Measurements from ENCODE around the gene WDR12. TPM values are rescaled to one million over a fixed set of nuclear protein-coding genes. Genes with fewer than 3 reads are reported as not detected.

Gene WDR12
- total and polyA plus RNA-seq, 7 experiments from 2014 or later: 16.8 to 50.4 (median 18.7) TPM

- Mint-ChIP-seq H3K9me3 (no peaks in the 10 kb centered on the region), H3K27me3 (no peaks in the 10 kb centered on the region), H3K36me3 (no peaks in the 10 kb centered on the region), H3K4me1 (peaks cover 6 to 17% (median 10%) of the 10 kb centered on the region in 7 donors), H3K27ac (peak overlapping the region in 4 of 9 donors; percentile 14 to 75 (median 63)), H3K4me3 (peak overlapping the region in 8 of 10 donors; percentile 11 to 71 (median 38))
- CTCF ChIA-PET: interaction anchor here (0.6 kb wide), 1 partner anchor 240 kb away, joined by 3 read pairs; no protein-coding TSS in a partner anchor
- no peaks in the 10 kb centered on the region for H3K36me3 ChIP-seq (ENCODE audit: control insufficient read depth in 2 of 3, insufficient read depth in 3 of 3, low read length in 3 of 3)
- DNase-seq (peak in 8 of 9 donors; percentile 10 to 56 (median 46)), ATAC-seq (peak; percentile 80)
- POLR2A ChIA-PET: no interaction called here
- H3K9me3 ChIP-seq (ENCODE audit: control insufficient read depth in 2 of 3, low read length in 3 of 3): no peaks in the 10 kb centered on the region
- H3K4me1 ChIP-seq (ENCODE audit: control insufficient read depth in 2 of 2, insufficient read depth in 2 of 2, low read length in 2 of 2): peaks cover 0 to 9% of the 10 kb centered on the region in 2 donors
- no peaks in the 10 kb centered on the region for H3K27me3 ChIP-seq (ENCODE audit: control insufficient read depth in 2 of 2, insufficient read depth in 2 of 2, low read length in 2 of 2)
- no peak overlapping the region for H3K27ac ChIP-seq (ENCODE audit: low read depth, low read length)
- intact Hi-C loops (cut with micrococcal nuclease): loop anchor here (1.0 to 10.0 kb wide), 8 partner anchors 39 to 986 kb away; partner anchors contain the start of gene ICA1L (in 1 of the 2)
- no peak overlapping the region for H3K4me3 ChIP-seq (ENCODE audit: low read length)
Measured at GRCh38 chr2:202831242-202832220, 79.9 kb downstream of the WDR12 start.

DNA sequence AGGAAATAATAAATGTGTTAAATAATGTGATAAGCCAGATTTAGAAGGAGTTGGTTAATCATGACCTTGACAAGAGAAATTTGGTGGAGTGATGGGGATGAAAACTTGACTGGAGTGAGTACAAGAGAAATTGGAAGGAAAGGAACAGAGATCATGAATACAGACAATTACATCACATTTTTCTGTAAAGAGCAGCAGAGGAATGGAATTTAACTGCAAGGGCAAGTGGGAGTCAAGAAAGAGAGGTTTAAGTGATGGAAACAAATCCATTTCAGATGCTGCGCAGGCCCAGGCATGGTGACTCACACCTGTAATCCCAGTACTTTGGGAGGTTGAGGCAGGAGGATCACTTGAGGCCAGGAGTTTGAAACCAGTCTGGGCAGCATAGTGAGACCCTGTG is 86.6 kb downstream of the WDR12 start:
- no peaks in the 10 kb centered on the region for H3K4me1 ChIP-seq (ENCODE audit: control insufficient read depth in 2 of 2, insufficient read depth in 2 of 2, low read length in 2 of 2)
- peak overlapping the region in 1 of 9 donors; percentile 37 for H3K27ac Mint-ChIP-seq
- no peak for ATAC-seq
- no peaks in the 10 kb centered on the region for H3K9me3 ChIP-seq (ENCODE audit: control insufficient read depth in 2 of 3, low read length in 3 of 3)
- ChIA-PET CTCF (no interaction called here), POLR2A (no interaction called here)
- H3K36me3 ChIP-seq (ENCODE audit: control insufficient read depth in 2 of 3, insufficient read depth in 3 of 3, low read length in 3 of 3): no peaks in the 10 kb centered on the region
- intact Hi-C loops (cut with micrococcal nuclease): no loop called here
- DNase-seq: no peak
- H3K36me3 Mint-ChIP-seq: peaks cover 0 to 8% (median 0%) of the 10 kb centered on the region in 5 donors
- H3K27me3 Mint-ChIP-seq: no peaks in the 10 kb centered on the region
- peaks cover 0 to 6% (median 0%) of the 10 kb centered on the region in 7 donors for H3K4me1 Mint-ChIP-seq
- H3K4me3 Mint-ChIP-seq: no peak overlapping the region
- no peaks in the 10 kb centered on the region for H3K9me3 Mint-ChIP-seq
- H3K27ac ChIP-seq (ENCODE audit: low read depth, low read length): no peak overlapping the region
- no peak overlapping the region for H3K4me3 ChIP-seq (ENCODE audit: low read length)
- H3K27me3 ChIP-seq (ENCODE audit: control insufficient read depth in 2 of 2, insufficient read depth in 2 of 2, low read length in 2 of 2): no peaks in the 10 kb centered on the region

Other genes with a start within 250 kb of the WDR12 start
- gene ICA1L, start 39.9 kb downstream of the WDR12 start, total RNA-seq: 1 to 10 TPM in 4 of 5 experiments, under 1 TPM in 1; 0.65 to 4.6 (median 3.2) TPM
- 1 to 10 TPM; 1.4 to 1.5 TPM for gene ICA1L, start 39.9 kb downstream of the WDR12 start, polyA plus RNA-seq
- 10 to 100 TPM; 10.2 to 31.2 (median 15.4) TPM for gene CARF, start 602 bp upstream of the WDR12 start, total RNA-seq
- gene CARF, start 602 bp upstream of the WDR12 start, polyA plus RNA-seq: 1 to 10 TPM; 4.8 to 5.4 TPM
- 10 to 100 TPM; 11.6 to 15.9 (median 12.6) TPM for gene NBEAL1, start 103.2 kb upstream of the WDR12 start, total RNA-seq
- gene NBEAL1, start 103.2 kb upstream of the WDR12 start, polyA plus RNA-seq: 1 to 10 TPM; 6.2 to 9.2 TPM